OCI-LY1 (cell line): ENCODE data around the gene ATF2.

Experiments used
- H2AFZ ChIP-seq: fragments of 200-600 bp; sonication (generic), shearing (Covaris generic); 2 replicates; pipeline ENCODE4 v1.6.0; 2014; ENCODE audit warnings: antibody characterized with exemption, mild to moderate bottlenecking, low read length
- H3F3A ChIP-seq: fragments of 200-600 bp; sonication (generic), shearing (Covaris generic); 2 replicates; pipeline ENCODE4 v1.6.0; 2014; ENCODE audit warnings: mild to moderate bottlenecking, antibody characterized with exemption, low read length, moderate library complexity; ENCODE audit not compliant: insufficient read depth
- H3K27ac ChIP-seq: fragments of 200-600 bp; sonication (generic); 2 replicates; pipeline ENCODE4 v1.5.1; 2014; ENCODE audit warnings: low read length, mixed run types, mild to moderate bottlenecking, low read depth; ENCODE audit not compliant: poor library complexity, severe bottlenecking
- H3K27me3 ChIP-seq: fragments of 200-600 bp; sonication (generic); 2 replicates; pipeline ENCODE4 v1.6.0; 2014; ENCODE audit warnings: antibody characterized with exemption, mild to moderate bottlenecking, low read length, moderate library complexity; ENCODE audit not compliant: insufficient read depth
- H3K36me3 ChIP-seq: fragments of 200-600 bp; sonication (generic); 2 replicates; pipeline ENCODE4 v1.6.1; 2014; ENCODE audit warnings: mild to moderate bottlenecking, antibody characterized with exemption, low read length, moderate library complexity, mixed read lengths; ENCODE audit not compliant: insufficient read depth
- H3K4me1 ChIP-seq: fragments of 200-600 bp; sonication (generic); 2 replicates; pipeline ENCODE4 v1.5.1; 2014; ENCODE audit warnings: mild to moderate bottlenecking, low read length, moderate library complexity; ENCODE audit not compliant: insufficient read depth, severe bottlenecking
- H3K4me2 ChIP-seq: fragments of 200-600 bp; sonication (generic), shearing (Covaris generic); 2 replicates; pipeline ENCODE4 v1.6.1; 2014; ENCODE audit warnings: low read length
- H3K4me3 ChIP-seq: fragments of 200-600 bp; sonication (generic); 2 replicates; pipeline ENCODE4 v1.5.1; 2014; ENCODE audit warnings: low read length, low read depth, mild to moderate bottlenecking, mixed read lengths; ENCODE audit not compliant: poor library complexity, severe bottlenecking
- H3K79me2 ChIP-seq: fragments of 200-600 bp; shearing (Covaris generic); 2 replicates; pipeline ENCODE4 v1.6.1; 2016; ENCODE audit warnings: mixed run types, low read length, mixed read lengths; ENCODE audit not compliant: insufficient read depth
- H3K9ac ChIP-seq: fragments of 200-600 bp; sonication (generic), shearing (Covaris generic); 2 replicates; pipeline ENCODE4 v1.6.1; 2014; ENCODE audit warnings: mild to moderate bottlenecking, low read length, mixed read lengths
- H3K9me2 ChIP-seq: fragments of 200-600 bp; sonication (generic), shearing (Covaris generic); 2 replicates; pipeline ENCODE4 v1.6.1; 2014; ENCODE audit warnings: low read depth, mild to moderate bottlenecking, low read length, mixed read lengths
- H3K9me3 ChIP-seq: fragments of 200-600 bp; shearing (Covaris generic); 2 replicates; pipeline ENCODE4 v1.6.1; 2014; ENCODE audit warnings: low read length, mixed read lengths
- H4K20me1 ChIP-seq: fragments of 200-600 bp; sonication (generic), shearing (Covaris generic); 2 replicates; pipeline ENCODE4 v1.6.0; 2016; ENCODE audit warnings: mild to moderate bottlenecking, low read length; ENCODE audit not compliant: insufficient read depth
- EZH2 ChIP-seq: fragments of 200-600 bp; sonication (generic), shearing (Covaris generic); IDR thresholded peaks from 2 replicates; pipeline ENCODE4 v1.8.0; 2017; ENCODE audit warnings: borderline replicate concordance, mixed run types, mild to moderate bottlenecking, antibody characterized with exemption, low read length, moderate library complexity, mixed read lengths
- TF ChIP-seq, protein P1 (sequence below): fragments of 200-600 bp; sonication (generic), shearing (Covaris generic); IDR thresholded peaks from 2 replicates; pipeline ENCODE4 v1.5.1; 2017; ENCODE audit warnings: mild to moderate bottlenecking, antibody characterized with exemption, low read length, moderate library complexity, mixed read lengths

The ATF2 gene

DNA sequence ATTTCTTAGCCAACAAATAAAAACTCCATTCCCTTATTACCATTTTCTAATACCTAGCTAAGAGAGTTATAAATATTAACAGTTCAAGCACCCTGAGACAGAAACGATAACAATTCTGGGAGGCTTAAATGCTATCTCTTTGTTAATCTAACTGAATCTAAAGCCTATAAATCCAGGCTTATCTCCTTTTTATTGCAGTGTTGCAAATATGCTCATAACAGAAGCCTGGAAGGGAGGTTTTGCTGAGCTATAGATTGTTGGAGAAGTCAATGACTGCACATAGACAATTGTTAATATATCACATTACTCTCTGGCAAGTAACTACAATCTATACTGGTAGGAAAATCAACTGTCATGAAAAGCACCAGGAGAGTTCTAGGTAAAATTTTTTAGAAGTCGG, 30.2 kb downstream of the ATF2 start:
- H3K79me2 ChIP-seq: peaks cover 9% of the 10 kb centered on the region
- no peak overlapping the region for H3K9ac ChIP-seq
- no peak overlapping the region for H3K27ac ChIP-seq
- TF ChIP-seq EZH2: no peak
- TF ChIP-seq, protein P1, sequence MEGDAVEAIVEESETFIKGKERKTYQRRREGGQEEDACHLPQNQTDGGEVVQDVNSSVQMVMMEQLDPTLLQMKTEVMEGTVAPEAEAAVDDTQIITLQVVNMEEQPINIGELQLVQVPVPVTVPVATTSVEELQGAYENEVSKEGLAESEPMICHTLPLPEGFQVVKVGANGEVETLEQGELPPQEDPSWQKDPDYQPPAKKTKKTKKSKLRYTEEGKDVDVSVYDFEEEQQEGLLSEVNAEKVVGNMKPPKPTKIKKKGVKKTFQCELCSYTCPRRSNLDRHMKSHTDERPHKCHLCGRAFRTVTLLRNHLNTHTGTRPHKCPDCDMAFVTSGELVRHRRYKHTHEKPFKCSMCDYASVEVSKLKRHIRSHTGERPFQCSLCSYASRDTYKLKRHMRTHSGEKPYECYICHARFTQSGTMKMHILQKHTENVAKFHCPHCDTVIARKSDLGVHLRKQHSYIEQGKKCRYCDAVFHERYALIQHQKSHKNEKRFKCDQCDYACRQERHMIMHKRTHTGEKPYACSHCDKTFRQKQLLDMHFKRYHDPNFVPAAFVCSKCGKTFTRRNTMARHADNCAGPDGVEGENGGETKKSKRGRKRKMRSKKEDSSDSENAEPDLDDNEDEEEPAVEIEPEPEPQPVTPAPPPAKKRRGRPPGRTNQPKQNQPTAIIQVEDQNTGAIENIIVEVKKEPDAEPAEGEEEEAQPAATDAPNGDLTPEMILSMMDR: no peak
- H2AFZ ChIP-seq: no peak overlapping the region
- H3K36me3 ChIP-seq: peaks cover 40% of the 10 kb centered on the region; the same call in 1 of the 2 replicates
- H3K9me2 ChIP-seq: no peaks in the 10 kb centered on the region
- no peaks in the 10 kb centered on the region for H3K27me3 ChIP-seq
- H4K20me1 ChIP-seq: no peaks in the 10 kb centered on the region
- no peak overlapping the region for H3K4me3 ChIP-seq
- H3F3A ChIP-seq: no peaks in the 10 kb centered on the region
- H3K9me3 ChIP-seq: no peaks in the 10 kb centered on the region
- peaks cover 11% of the 10 kb centered on the region for H3K4me1 ChIP-seq
- no peak overlapping the region for H3K4me2 ChIP-seq

DNA sequence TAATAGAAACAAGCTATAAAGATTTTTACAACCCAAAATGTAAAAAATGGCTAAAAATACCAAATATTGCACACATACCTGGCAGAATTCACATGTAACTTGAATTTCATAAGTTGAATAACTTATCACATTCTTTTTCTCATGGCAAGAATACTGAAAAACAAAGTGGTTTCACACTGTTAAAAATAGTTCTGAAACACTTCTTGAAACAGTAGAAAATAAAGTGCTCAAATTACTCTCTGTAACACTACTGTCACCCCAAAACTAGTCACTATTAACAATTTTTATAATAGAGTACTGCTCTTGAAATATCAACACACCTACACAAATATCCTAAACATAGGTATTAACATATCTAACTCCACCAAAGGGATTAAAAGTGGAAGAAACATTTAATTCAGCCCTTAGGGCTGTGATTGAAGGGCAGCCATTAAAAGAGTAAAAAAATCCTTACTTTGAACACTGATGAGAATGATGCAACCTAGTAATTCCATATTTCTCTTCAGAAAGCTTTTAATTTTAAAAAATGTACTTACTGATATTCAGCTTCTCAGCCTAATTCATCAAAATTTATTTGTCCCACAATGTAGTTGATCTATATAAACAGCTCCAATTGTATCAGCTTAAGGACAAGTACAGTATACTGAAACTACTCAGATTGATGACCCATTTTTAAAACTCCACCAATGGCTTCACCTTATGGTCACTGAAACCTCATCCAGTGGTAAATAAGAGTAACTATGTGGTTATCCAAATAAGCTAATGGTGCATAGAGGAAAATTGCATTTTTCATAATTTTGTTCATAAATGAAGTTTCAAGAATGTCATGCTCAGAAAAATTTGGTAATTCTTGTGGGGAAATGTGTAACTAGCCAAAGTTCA, 31.4 kb downstream of the ATF2 start:
- Histone ChIP-seq H3K36me3 (peaks cover 40% of the 10 kb centered on the region; the same call in 1 of the 2 replicates), H3K9me2 (no peaks in the 10 kb centered on the region), H2AFZ (no peak overlapping the region), H3F3A (no peaks in the 10 kb centered on the region), H3K27me3 (no peaks in the 10 kb centered on the region), H3K27ac (no peak overlapping the region), H3K79me2 (peaks cover 9% of the 10 kb centered on the region), H3K9me3 (no peaks in the 10 kb centered on the region), H3K4me3 (no peak overlapping the region), H3K9ac (no peak overlapping the region), H3K4me2 (no peak overlapping the region), H3K4me1 (no peaks in the 10 kb centered on the region), H4K20me1 (no peaks in the 10 kb centered on the region)
- no peak for TF ChIP-seq EZH2
- TF ChIP-seq, protein P1: no peak

DNA sequence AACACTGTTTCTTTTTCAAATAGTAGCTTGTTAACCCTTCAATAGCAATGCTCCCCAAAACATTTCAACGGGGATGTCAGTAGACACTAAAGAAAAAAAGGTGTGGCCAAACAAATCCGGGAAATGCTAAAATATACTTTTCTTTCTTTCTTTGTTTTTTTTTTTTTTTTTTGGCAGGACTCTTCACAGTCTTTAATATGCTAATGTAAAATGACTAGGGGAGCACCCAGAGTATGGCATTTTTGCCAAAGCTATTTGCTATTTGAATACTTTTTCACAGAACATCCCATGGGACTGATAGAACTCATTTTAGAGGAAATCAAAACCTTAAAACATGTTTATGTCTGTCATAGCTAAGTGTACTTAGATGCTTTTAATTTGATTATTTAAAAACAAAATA, 32.1 kb downstream of the ATF2 start:
- no peaks in the 10 kb centered on the region for H3K27me3 ChIP-seq
- H3K9me2 ChIP-seq: no peaks in the 10 kb centered on the region
- no peak overlapping the region for H2AFZ ChIP-seq
- no peak overlapping the region for H3K9ac ChIP-seq
- H3K79me2 ChIP-seq: peaks cover 9% of the 10 kb centered on the region
- no peaks in the 10 kb centered on the region for H3K9me3 ChIP-seq
- peaks cover 47% of the 10 kb centered on the region; the same call in 1 of the 2 replicates for H3K36me3 ChIP-seq
- no peaks in the 10 kb centered on the region for H3K4me1 ChIP-seq
- H3K27ac ChIP-seq: no peak overlapping the region
- H4K20me1 ChIP-seq: no peaks in the 10 kb centered on the region
- H3K4me2 ChIP-seq: no peak overlapping the region
- TF ChIP-seq EZH2: no peak
- TF ChIP-seq, protein P1: no peak
- H3K4me3 ChIP-seq: no peak overlapping the region
- no peaks in the 10 kb centered on the region for H3F3A ChIP-seq
